OCI-LY7 (cell line): ENCODE measurements around the gene R3HCC1L.

Source experiments
- EZH2phosphoT487 ChIP-seq: fragments of 200-600 bp; sonication (generic); IDR thresholded peaks from 2 replicates; pipeline ENCODE4 v1.6.1; 2018; ENCODE audit warnings: low read depth, borderline replicate concordance, mild to moderate bottlenecking, mixed run types, antibody characterized with exemption, low read length, moderate library complexity, mixed read lengths
- TF ChIP-seq, protein P1 (sequence below): fragments of 200-600 bp; sonication (generic); conservative IDR thresholded peaks from 2 replicates; pipeline ENCODE4 v1.5.1; 2014; ENCODE audit warnings: mild to moderate bottlenecking, antibody characterized with exemption, low read length, moderate library complexity, mixed read lengths

GRCh38 chr10:98272656-98273055, 138.2 kb downstream of the R3HCC1L start:
- TF ChIP-seq, protein P1, sequence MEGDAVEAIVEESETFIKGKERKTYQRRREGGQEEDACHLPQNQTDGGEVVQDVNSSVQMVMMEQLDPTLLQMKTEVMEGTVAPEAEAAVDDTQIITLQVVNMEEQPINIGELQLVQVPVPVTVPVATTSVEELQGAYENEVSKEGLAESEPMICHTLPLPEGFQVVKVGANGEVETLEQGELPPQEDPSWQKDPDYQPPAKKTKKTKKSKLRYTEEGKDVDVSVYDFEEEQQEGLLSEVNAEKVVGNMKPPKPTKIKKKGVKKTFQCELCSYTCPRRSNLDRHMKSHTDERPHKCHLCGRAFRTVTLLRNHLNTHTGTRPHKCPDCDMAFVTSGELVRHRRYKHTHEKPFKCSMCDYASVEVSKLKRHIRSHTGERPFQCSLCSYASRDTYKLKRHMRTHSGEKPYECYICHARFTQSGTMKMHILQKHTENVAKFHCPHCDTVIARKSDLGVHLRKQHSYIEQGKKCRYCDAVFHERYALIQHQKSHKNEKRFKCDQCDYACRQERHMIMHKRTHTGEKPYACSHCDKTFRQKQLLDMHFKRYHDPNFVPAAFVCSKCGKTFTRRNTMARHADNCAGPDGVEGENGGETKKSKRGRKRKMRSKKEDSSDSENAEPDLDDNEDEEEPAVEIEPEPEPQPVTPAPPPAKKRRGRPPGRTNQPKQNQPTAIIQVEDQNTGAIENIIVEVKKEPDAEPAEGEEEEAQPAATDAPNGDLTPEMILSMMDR, result no peak
- TF ChIP-seq EZH2phosphoT487, result no peak
